Amygdala (tissue), 56 donors: ENCODE data around the gene TMOD1.

Experiments
- DNase-seq, 56 donors: peaks; one replicate each; lab custom pipeline; 2025; lab: John Stamatoyannopoulos, UW

Gene TMOD1

GRCh38 chr9:97515662-97516061, 14.2 kb downstream of the TMOD1 start:
- DNase-seq = no peak

- no peak for DNase-seq
Observed at GRCh38 chr9:97516111-97516510, 14.6 kb downstream of the TMOD1 start.

GRCh38 chr9:97517331-97518089, 16.0 kb downstream of the TMOD1 start:
- DNase-seq = no peak

- DNase-seq = no peak
Observed at GRCh38 chr9:97518166-97518908, 16.9 kb downstream of the TMOD1 start.

GRCh38 chr9:97518909-97519307, 17.4 kb downstream of the TMOD1 start:
- DNase-seq = no peak

GRCh38 chr9:97519441-97519970, 18.0 kb downstream of the TMOD1 start:
- no peak for DNase-seq

GRCh38 chr9:97521576-97522333, 20.3 kb downstream of the TMOD1 start:
- DNase-seq = no peak

GRCh38 chr9:97524424-97524823, 23.0 kb downstream of the TMOD1 start:
- DNase-seq = no peak

- no peak for DNase-seq
Observed at GRCh38 chr9:97525451-97525850, 24.0 kb downstream of the TMOD1 start.

- DNase-seq = no peak
Observed at GRCh38 chr9:97526895-97527575, 25.6 kb downstream of the TMOD1 start.

GRCh38 chr9:97527626-97528528, 26.4 kb downstream of the TMOD1 start:
- no peak for DNase-seq

- DNase-seq = no peak
Observed at GRCh38 chr9:97528529-97529230, 27.2 kb downstream of the TMOD1 start.

- no peak for DNase-seq
Observed at GRCh38 chr9:97529363-97530076, 28.1 kb downstream of the TMOD1 start.

GRCh38 chr9:97531888-97532376, 30.5 kb downstream of the TMOD1 start:
- no peak for DNase-seq

GRCh38 chr9:97534185-97534584, 32.7 kb downstream of the TMOD1 start:
- DNase-seq = no peak

GRCh38 chr9:97534961-97535594, 33.6 kb downstream of the TMOD1 start:
- no peak for DNase-seq

- DNase-seq = no peak
Observed at GRCh38 chr9:97535771-97536170, 34.3 kb downstream of the TMOD1 start.
